ENCODE results near the gene AK4.
"Not testable (repeated sequence)": the region's sequence is repeated elsewhere in the genome, so short reads cannot be mapped to it uniquely, and the experiment has no call there.

Gene AK4

GRCh38 chr1:65150583-65151263, 2.7 kb downstream of the AK4 start:
- no peak for DNase-seq

- no peak for DNase-seq
Observed at GRCh38 chr1:65151641-65152040, 3.6 kb downstream of the AK4 start.

GRCh38 chr1:65153635-65154034, 5.6 kb downstream of the AK4 start:
- DNase-seq: no peak

- DNase-seq: no peak
Observed at GRCh38 chr1:65156910-65157545, 9.0 kb downstream of the AK4 start.

- no peak for DNase-seq
Observed at GRCh38 chr1:65157546-65157941, 9.5 kb downstream of the AK4 start.

- not testable (repeated sequence) for DNase-seq
Observed at GRCh38 chr1:65159291-65159688, 11.3 kb downstream of the AK4 start.

GRCh38 chr1:65159801-65160523, 12.0 kb downstream of the AK4 start:
- DNase-seq: no peak

- DNase-seq: no peak
Observed at GRCh38 chr1:65163201-65163805, 15.3 kb downstream of the AK4 start.

GRCh38 chr1:65164101-65164500, 16.1 kb downstream of the AK4 start:
- not testable (repeated sequence) for DNase-seq

GRCh38 chr1:65164633-65165032, 16.6 kb downstream of the AK4 start:
- DNase-seq: no peak

- no peak for DNase-seq
Observed at GRCh38 chr1:65165269-65165993, 17.4 kb downstream of the AK4 start.

- no peak for DNase-seq
Observed at GRCh38 chr1:65166572-65167305, 18.7 kb downstream of the AK4 start.

- no peak for DNase-seq
Observed at GRCh38 chr1:65167586-65168242, 19.7 kb downstream of the AK4 start.

GRCh38 chr1:65168867-65169266, 20.9 kb downstream of the AK4 start:
- DNase-seq: no peak

GRCh38 chr1:65170511-65171142, 22.6 kb downstream of the AK4 start:
- DNase-seq: no peak

GRCh38 chr1:65172936-65173690, 25.1 kb downstream of the AK4 start:
- no peak for DNase-seq

GRCh38 chr1:65174585-65174984, 26.6 kb downstream of the AK4 start:
- no peak for DNase-seq

GRCh38 chr1:65175171-65176055, 27.4 kb downstream of the AK4 start:
- DNase-seq: no peak

GRCh38 chr1:65176056-65176450, 28.1 kb downstream of the AK4 start:
- no peak for DNase-seq
